Immature natural killer cell (primary cell): Measurements from ENCODE around the gene ATE1. TPM values are rescaled to one million over a fixed set of nuclear protein-coding genes. Genes with fewer than 3 reads are reported as not detected.
"Not testable (repeated sequence)": the region's sequence is repeated elsewhere in the genome, so short reads cannot be mapped to it uniquely, and the experiment has no call there.

ENCODE experiments used
- DNase-seq, 3 donors: peaks; one replicate each; pipeline ENCODE4 v3.0.0; 2022; ENCODE audit warnings: mixed read lengths in 1 of 3
- H3K27ac Mint-ChIP-seq, 6 donors: one replicate each; pipeline ENCODE4 v1.8.0; 2020; ENCODE audit warnings: mixed read lengths in 6 of 6, mild to moderate bottlenecking in 5 of 6, inconsistent platforms in 4 of 6, moderate library complexity in 3 of 6
- H3K27me3 Mint-ChIP-seq, 3 donors: one replicate each; pipeline ENCODE4 v1.8.0; 2020 to 2021; ENCODE audit warnings: low read depth in 3 of 3, mild to moderate bottlenecking in 3 of 3, mixed read lengths in 3 of 3, moderate library complexity in 3 of 3, inconsistent platforms in 1 of 3
- H3K36me3 Mint-ChIP-seq, 3 donors: one replicate each; pipeline ENCODE4 v1.8.0; 2020; ENCODE audit warnings: mixed read lengths in 3 of 3, inconsistent platforms in 2 of 3, mild to moderate bottlenecking in 2 of 3
- H3K4me1 Mint-ChIP-seq, 2 donors: one replicate each; pipeline ENCODE4 v1.8.0; 2020; ENCODE audit warnings: inconsistent platforms in 2 of 2, mild to moderate bottlenecking in 2 of 2, mixed read lengths in 2 of 2, moderate library complexity in 1 of 2
- H3K4me3 Mint-ChIP-seq, 5 donors: one replicate each; pipeline ENCODE4 v1.8.0; 2020; ENCODE audit warnings: mild to moderate bottlenecking in 5 of 5, mixed read lengths in 5 of 5, inconsistent platforms in 3 of 5, moderate library complexity in 3 of 5
- H3K9me3 Mint-ChIP-seq, 6 donors: one replicate each; pipeline ENCODE4 v1.8.0; 2020; ENCODE audit warnings: mild to moderate bottlenecking in 6 of 6, mixed read lengths in 6 of 6, inconsistent platforms in 4 of 6, moderate library complexity in 3 of 6
- polyA plus RNA-seq, 3 donors: library from polyadenylated mRNA; unstranded; fragments of 300-500 nt; fragmentation: Illumina TruSeq; gene quantifications; one replicate each; pipeline ENCODE4 v1.2.3, GENCODE V29; 2021

ATE1 gene
- polyA plus RNA-seq, result 10 to 100 TPM; 16.9 to 34.5 (median 32.9) TPM

GRCh38 chr10:121927841-121928527 is at the start of gene ATE1:
TSS of gene ATE1 (minus strand) at chr10:121928031. CDS start at chr10:121927949, 82 bp downstream.
- H3K4me1 Mint-ChIP-seq, result peaks cover 22 to 38% of the 10 kb centered on the region in 2 donors
- peaks cover 0 to 10% (median 2%) of the 10 kb centered on the region in 3 donors for H3K27me3 Mint-ChIP-seq
- peaks cover 1 to 2% (median 1%) of the 10 kb centered on the region in 3 donors for H3K36me3 Mint-ChIP-seq
- peak within 1 kb of the TSS; percentile 87 to 97 (median 94) for H3K4me3 Mint-ChIP-seq
- peak within 1 kb of the TSS; percentile 88 to 99 (median 96) for H3K27ac Mint-ChIP-seq
- peak; percentile 80 to 82 (median 81) for DNase-seq
- no peaks in the 10 kb centered on the region for H3K9me3 Mint-ChIP-seq

- no peak overlapping the region for H3K27ac Mint-ChIP-seq
Measured at GRCh38 chr10:121976607-121977006, 48.8 kb upstream of the ATE1 start.

GRCh38 chr10:121975295-121976086 is 47.7 kb upstream of the ATE1 start:
- no peak for DNase-seq
- Mint-ChIP-seq H3K36me3 (peaks cover 3 to 15% (median 6%) of the 10 kb centered on the region in 3 donors), H3K27ac (peak overlapping the region in 3 of 6 donors; percentile 10 to 71 (median 68)), H3K4me3 (peak overlapping the region; percentile 67 to 85 (median 80)), H3K4me1 (peaks cover 25 to 26% of the 10 kb centered on the region in 2 donors), H3K27me3 (peaks cover 0 to 4% (median 0%) of the 10 kb centered on the region in 3 donors), H3K9me3 (no peaks in the 10 kb centered on the region)

More at GRCh38 chr10:121976607-121977006, 48.8 kb upstream of the ATE1 start:
- peaks cover 0 to 6% (median 3%) of the 10 kb centered on the region in 3 donors for H3K36me3 Mint-ChIP-seq
- H3K27me3 Mint-ChIP-seq, result peaks cover 0 to 4% (median 0%) of the 10 kb centered on the region in 3 donors
- H3K4me3 Mint-ChIP-seq, result peak overlapping the region; percentile 2 to 82 (median 41)
- no peaks in the 10 kb centered on the region for H3K9me3 Mint-ChIP-seq
- DNase-seq, result no peak
- peaks cover 23 to 26% of the 10 kb centered on the region in 2 donors for H3K4me1 Mint-ChIP-seq

GRCh38 chr10:121974535-121975294 is 46.9 kb upstream of the ATE1 start, which contains the start of gene NSMCE4A:
TSS of gene NSMCE4A (minus strand) at chr10:121975217. CDS start at chr10:121975165, 52 bp downstream.
- peaks cover 0 to 4% (median 0%) of the 10 kb centered on the region in 3 donors for H3K27me3 Mint-ChIP-seq
- H3K9me3 Mint-ChIP-seq, result no peaks in the 10 kb centered on the region
- H3K36me3 Mint-ChIP-seq, result peaks cover 4 to 17% (median 7%) of the 10 kb centered on the region in 3 donors
- peak within 1 kb of the TSS in 4 of 6 donors; percentile 10 to 71 (median 62) for H3K27ac Mint-ChIP-seq
- peaks cover 25 to 26% of the 10 kb centered on the region in 2 donors for H3K4me1 Mint-ChIP-seq
- H3K4me3 Mint-ChIP-seq, result peak within 1 kb of the TSS; percentile 75 to 85 (median 81)
- peak; percentile 57 to 69 (median 68) for DNase-seq

- H3K4me3 Mint-ChIP-seq, result peak overlapping the region; percentile 66 to 83 (median 80)
- no peak for DNase-seq
- peaks cover 4 to 17% (median 7%) of the 10 kb centered on the region in 3 donors for H3K36me3 Mint-ChIP-seq
- peak overlapping the region in 2 of 6 donors; percentile 28 to 56 for H3K27ac Mint-ChIP-seq
- H3K4me1 Mint-ChIP-seq, result peaks cover 25 to 26% of the 10 kb centered on the region in 2 donors
- no peaks in the 10 kb centered on the region for H3K9me3 Mint-ChIP-seq
- H3K27me3 Mint-ChIP-seq, result peaks cover 0 to 4% (median 0%) of the 10 kb centered on the region in 3 donors
Measured at GRCh38 chr10:121974019-121974534, 46.2 kb upstream of the ATE1 start.

- not testable (repeated sequence) for H3K27me3 Mint-ChIP-seq, H3K9me3 Mint-ChIP-seq, DNase-seq, H3K27ac Mint-ChIP-seq, H3K4me3 Mint-ChIP-seq
- peaks cover 18 to 19% of the 10 kb centered on the region in 2 donors for H3K4me1 Mint-ChIP-seq
- peaks cover 9 to 42% (median 15%) of the 10 kb centered on the region in 3 donors for H3K36me3 Mint-ChIP-seq
Measured at GRCh38 chr10:121969086-121969485, 41.3 kb upstream of the ATE1 start.

- no peak overlapping the region for H3K27ac Mint-ChIP-seq
- peaks cover 9 to 36% (median 17%) of the 10 kb centered on the region in 3 donors for H3K36me3 Mint-ChIP-seq
- no peak for DNase-seq
- H3K4me1 Mint-ChIP-seq, result no peaks in the 10 kb centered on the region
- H3K9me3 Mint-ChIP-seq, result no peaks in the 10 kb centered on the region
- H3K4me3 Mint-ChIP-seq, result no peak overlapping the region
- no peaks in the 10 kb centered on the region for H3K27me3 Mint-ChIP-seq
Measured at GRCh38 chr10:121965996-121966395, 38.2 kb upstream of the ATE1 start.

GRCh38 chr10:121961456-121961855 is 33.6 kb upstream of the ATE1 start:
- Mint-ChIP-seq H3K27ac (no peak overlapping the region), H3K27me3 (no peaks in the 10 kb centered on the region), H3K9me3 (no peaks in the 10 kb centered on the region), H3K4me1 (no peaks in the 10 kb centered on the region), H3K4me3 (no peak overlapping the region), H3K36me3 (peaks cover 13 to 38% (median 17%) of the 10 kb centered on the region in 3 donors)
- no peak for DNase-seq

GRCh38 chr10:121959671-121960070 is 31.8 kb upstream of the ATE1 start:
- no peaks in the 10 kb centered on the region for H3K9me3 Mint-ChIP-seq
- no peak overlapping the region for H3K4me3 Mint-ChIP-seq
- H3K27me3 Mint-ChIP-seq, result no peaks in the 10 kb centered on the region
- no peak overlapping the region for H3K27ac Mint-ChIP-seq
- H3K36me3 Mint-ChIP-seq, result peaks cover 12 to 39% (median 16%) of the 10 kb centered on the region in 3 donors
- H3K4me1 Mint-ChIP-seq, result no peaks in the 10 kb centered on the region
- no peak for DNase-seq

- H3K4me3 Mint-ChIP-seq, result no peak overlapping the region
- DNase-seq, result no peak
- H3K27me3 Mint-ChIP-seq, result no peaks in the 10 kb centered on the region
- no peaks in the 10 kb centered on the region for H3K9me3 Mint-ChIP-seq
- no peaks in the 10 kb centered on the region for H3K4me1 Mint-ChIP-seq
- peaks cover 14 to 43% (median 18%) of the 10 kb centered on the region in 3 donors for H3K36me3 Mint-ChIP-seq
- H3K27ac Mint-ChIP-seq, result peak overlapping the region in 3 of 6 donors; percentile 8 to 40 (median 15)
Measured at GRCh38 chr10:121956111-121957061, 28.6 kb upstream of the ATE1 start.

- Mint-ChIP-seq H3K4me1 (no peaks in the 10 kb centered on the region), H3K27me3 (no peaks in the 10 kb centered on the region), H3K36me3 (peaks cover 10 to 32% (median 26%) of the 10 kb centered on the region in 3 donors), H3K9me3 (no peaks in the 10 kb centered on the region), H3K4me3 (no peak overlapping the region), H3K27ac (no peak overlapping the region)
- DNase-seq, result no peak
Measured at GRCh38 chr10:121952226-121952625, 24.4 kb upstream of the ATE1 start.

- no peak for DNase-seq
- Mint-ChIP-seq H3K4me3 (no peak overlapping the region), H3K27me3 (no peaks in the 10 kb centered on the region), H3K9me3 (no peaks in the 10 kb centered on the region), H3K4me1 (no peaks in the 10 kb centered on the region), H3K27ac (no peak overlapping the region), H3K36me3 (peaks cover 6 to 17% (median 12%) of the 10 kb centered on the region in 3 donors)
Measured at GRCh38 chr10:121949451-121949850, 21.6 kb upstream of the ATE1 start.
